ENCODE measurements around the gene UFSP2.
A peak's percentile ranks its signal among the peaks of the same experiment; 100 is the strongest.

UFSP2 gene

GRCh38 chr4:185429660-185430059, 3.9 kb upstream of the UFSP2 start:
- no peak overlapping the region for H3K27ac ChIP-seq
- DNase-seq (ENCODE audit: low read depth, low spot score), result no peak

- no peak overlapping the region for H3K27ac ChIP-seq
- no peak for DNase-seq (ENCODE audit: low read depth, low spot score)
Measured at GRCh38 chr4:185426960-185427688, 1.4 kb upstream of the UFSP2 start.

GRCh38 chr4:185424905-185425646, 688 bp downstream of the UFSP2 start:
- no peak for DNase-seq (ENCODE audit: low read depth, low spot score)
- H3K27ac ChIP-seq, result peak overlapping the region; percentile 78

- no peak for DNase-seq (ENCODE audit: low read depth, low spot score)
- H3K27ac ChIP-seq, result no peak overlapping the region
Measured at GRCh38 chr4:185421366-185422124, 4.2 kb downstream of the UFSP2 start.

- H3K27ac ChIP-seq, result no peak overlapping the region
- no peak for DNase-seq (ENCODE audit: low read depth, low spot score)
Measured at GRCh38 chr4:185416955-185417354, 8.8 kb downstream of the UFSP2 start.

- no peak for DNase-seq (ENCODE audit: low read depth, low spot score)
- no peak overlapping the region for H3K27ac ChIP-seq
Measured at GRCh38 chr4:185412412-185412811, 13.4 kb downstream of the UFSP2 start.

GRCh38 chr4:185411849-185412248, 13.9 kb downstream of the UFSP2 start:
- H3K27ac ChIP-seq, result no peak overlapping the region
- no peak for DNase-seq (ENCODE audit: low read depth, low spot score)

GRCh38 chr4:185408432-185408831, 17.3 kb downstream of the UFSP2 start:
- no peak overlapping the region for H3K27ac ChIP-seq
- no peak for DNase-seq (ENCODE audit: low read depth, low spot score)

GRCh38 chr4:185405296-185405999, 20.3 kb downstream of the UFSP2 start:
- no peak overlapping the region for H3K27ac ChIP-seq
- DNase-seq (ENCODE audit: low read depth, low spot score), result no peak

- DNase-seq (ENCODE audit: low read depth, low spot score), result no peak
- H3K27ac ChIP-seq, result no peak overlapping the region
Measured at GRCh38 chr4:185404031-185404430, 21.7 kb downstream of the UFSP2 start.

- DNase-seq (ENCODE audit: low read depth, low spot score), result no peak
- peak overlapping the region; percentile 25 for H3K27ac ChIP-seq
Measured at GRCh38 chr4:185399466-185399865, 26.3 kb downstream of the UFSP2 start.

- no peak overlapping the region for H3K27ac ChIP-seq
- no peak for DNase-seq (ENCODE audit: low read depth, low spot score)
Measured at GRCh38 chr4:185398618-185399017, 27.1 kb downstream of the UFSP2 start.

GRCh38 chr4:185396724-185397385, 28.9 kb downstream of the UFSP2 start, which contains the start of gene ANKRD37:
Gene ANKRD37 (plus strand): TSS chr4:185396841. CDS start chr4:185396924, 83 bp downstream.
- no peak for DNase-seq (ENCODE audit: low read depth, low spot score)
- H3K27ac ChIP-seq, result peak within 1 kb of the TSS; percentile 98

- DNase-seq (ENCODE audit: low read depth, low spot score), result peak; percentile 97
- H3K27ac ChIP-seq, result peak overlapping the region; percentile 98
Measured at GRCh38 chr4:185395956-185396723, 29.6 kb downstream of the UFSP2 start.

GRCh38 chr4:185395238-185395955, 30.4 kb downstream of the UFSP2 start, which contains the start of gene LRP2BP:
Gene LRP2BP (minus strand): TSS chr4:185395924. CDS start chr4:185378186, 17,738 bp downstream.
- DNase-seq (ENCODE audit: low read depth, low spot score), result peak; percentile 70
- H3K27ac ChIP-seq, result peak within 1 kb of the TSS; percentile 98

- peak overlapping the region; percentile 98 for H3K27ac ChIP-seq
- no peak for DNase-seq (ENCODE audit: low read depth, low spot score)
Measured at GRCh38 chr4:185394568-185395237, 31.1 kb downstream of the UFSP2 start.

- no peak overlapping the region for H3K27ac ChIP-seq
- no peak for DNase-seq (ENCODE audit: low read depth, low spot score)
Measured at GRCh38 chr4:185392156-185392555, 33.6 kb downstream of the UFSP2 start.

GRCh38 chr4:185390941-185391340, 34.8 kb downstream of the UFSP2 start:
- no peak overlapping the region for H3K27ac ChIP-seq
- DNase-seq (ENCODE audit: low read depth, low spot score), result no peak
